HepG2 (cell line): Measurements from ENCODE around the gene AGBL1. TPM values are rescaled to one million over a fixed set of nuclear protein-coding genes. Genes with fewer than 3 reads are reported as not detected.

Experiments
- ATAC-seq: fragments of 200-7000 bp; cut with Tn5 transposase; 3 replicates; pipeline ENCODE4 v1.9.1; 2020; ENCODE audit warnings: mild to moderate bottlenecking, moderate library complexity
- BruUV-seq: library from RNA; stranded (reverse); fragments of 400-500 nt; replicated peaks from 2 replicates; lab custom pipeline; 2021; lab: Mats Ljungman, UMichigan
- CTCF ChIA-PET: fragments of 300-600 bp; formaldehyde crosslinking; extraction: SDS; loops from one replicate; lab custom pipeline; 2021; ENCODE audit warnings: low total read pairs, inconsistent platforms, low intra/inter-chr PET ratio; lab: Yijun Ruan, JAX
- POLR2A ChIA-PET: fragments of 350-600 bp; sonication (Branson Sonifier 250); formaldehyde crosslinking; loops from one replicate; lab custom pipeline; 2020; ENCODE audit warnings: antibody characterized with exemption, inconsistent platforms; lab: Yijun Ruan, JAX
- DNase-seq: peaks from one replicate; pipeline ENCODE4 v3.0.0-alpha.2; 2015; ENCODE audit warnings: low spot score
- FAIRE-seq: peaks from 3 replicates; lab custom pipeline; 2011; peaks lifted over from hg19 to GRCh38; lab: Jason Lieb, UNC
- H2AFZ ChIP-seq: one replicate; pipeline ENCODE4 v1.6.1; 2011; ENCODE audit warnings: low read length, inconsistent platforms
- H3K27ac ChIP-seq: fragments of 300-600 bp; 3 replicates; pipeline ENCODE4 v1.8.0; 2011; ENCODE audit warnings: mixed run types, mild to moderate bottlenecking, mixed read lengths, low read length, inconsistent platforms; ENCODE audit not compliant: insufficient read depth; ENCODE audit errors: extremely low read length
- H3K27me3 ChIP-seq, 2 experiments: fragments of 200-600 bp in 1 of 2; 2 replicates in 1 of 2; 3 replicates in 1 of 2; pipeline versions ENCODE4 v1.6.0 to v1.8.0; 2011; ENCODE audit warnings: low read length in 2 of 2, mild to moderate bottlenecking in 2 of 2, moderate library complexity in 2 of 2, inconsistent platforms in 1 of 2; ENCODE audit not compliant: insufficient read depth in 2 of 2, control insufficient read depth in 1 of 2
- H3K36me3 ChIP-seq, 2 experiments: fragments of 200-600 bp in 1 of 2; replicated peaks in 1 of 2; 2 replicates in 1 of 2; 3 replicates in 1 of 2; pipeline versions ENCODE4 v1.5.1 to v1.8.0; 2011; ENCODE audit warnings: low read length in 2 of 2, inconsistent platforms in 1 of 2; ENCODE audit not compliant: insufficient read depth in 2 of 2, control insufficient read depth in 1 of 2
- H3K4me1 ChIP-seq: 2 replicates; pipeline ENCODE4 v1.5.1; 2012; ENCODE audit warnings: low read length, inconsistent platforms; ENCODE audit not compliant: insufficient read depth
- H3K4me2 ChIP-seq: 2 replicates; pipeline ENCODE4 v1.6.0; 2011; ENCODE audit warnings: low read depth, low read length, inconsistent platforms
- H3K4me3 ChIP-seq, 3 experiments: fragments of 200-600 bp in 1 of 3; sonication (generic), shearing (Covaris generic) in 1 of 3; replicated peaks in 1 of 3; 2 replicates each; pipeline ENCODE4 v1.5.1; 2011 to 2016; ENCODE audit warnings: low read length in 3 of 3, inconsistent platforms in 2 of 3, low read depth in 2 of 3, mild to moderate bottlenecking in 2 of 3, control low read depth in 1 of 3, mixed read lengths in 1 of 3; ENCODE audit not compliant: insufficient read depth in 1 of 3
- H3K79me2 ChIP-seq: one replicate; pipeline ENCODE4 v1.6.1; 2011; ENCODE audit warnings: low read length, inconsistent platforms; ENCODE audit not compliant: insufficient read depth
- H3K9ac ChIP-seq: 2 replicates; pipeline ENCODE4 v1.6.0; 2011; ENCODE audit warnings: mild to moderate bottlenecking, low read depth, low read length, inconsistent platforms; ENCODE audit not compliant: insufficient read depth
- H3K9me3 ChIP-seq: 2 replicates; pipeline ENCODE4 v1.5.1; 2012; ENCODE audit warnings: mild to moderate bottlenecking, low read length
- H4K20me1 ChIP-seq: 2 replicates; pipeline ENCODE4 v1.6.0; 2011; ENCODE audit warnings: inconsistent platforms, mild to moderate bottlenecking, low read length, moderate library complexity; ENCODE audit not compliant: insufficient read depth
- ATAD3A ChIP-seq: sonication (generic); formaldehyde crosslinking; IDR thresholded peaks from 2 replicates; pipeline ENCODE4 v1.4.0; 2020; ENCODE audit warnings: missing genetic modification reagents
- DNMT1 ChIP-seq: sonication (generic); formaldehyde crosslinking; IDR thresholded peaks from 2 replicates; pipeline ENCODE4 v1.5.1; 2020; ENCODE audit warnings: mild to moderate bottlenecking, missing genetic modification reagents
- FLYWCH1 ChIP-seq: sonication (generic); formaldehyde crosslinking; IDR thresholded peaks from 2 replicates; pipeline ENCODE4 v1.8.1; 2023; ENCODE audit warnings: mild to moderate bottlenecking, missing genetic modification reagents
- KAT8 ChIP-seq: IDR thresholded peaks from 2 replicates; pipeline ENCODE4 v1.6.1; 2016; ENCODE audit warnings: missing genetic modification reagents, missing compliant biosample characterization
- MXD1 ChIP-seq: sonication (generic); formaldehyde crosslinking; IDR thresholded peaks from 2 replicates; pipeline ENCODE4 v1.4.0; 2020; ENCODE audit warnings: mild to moderate bottlenecking, missing genetic modification reagents
- STAG1 ChIP-seq: sonication (generic); formaldehyde crosslinking; IDR thresholded peaks from 2 replicates; pipeline ENCODE4 v1.4.0; 2020; ENCODE audit warnings: missing genetic modification reagents
- TSC22D2 ChIP-seq: sonication (generic); formaldehyde crosslinking; IDR thresholded peaks from 2 replicates; pipeline ENCODE4 v1.5.1; 2020; ENCODE audit warnings: missing genetic modification reagents, mild to moderate bottlenecking, borderline replicate concordance
- ZNF232 ChIP-seq: sonication (generic); formaldehyde crosslinking; IDR thresholded peaks from 2 replicates; pipeline ENCODE4 v1.4.0; 2020; ENCODE audit warnings: missing genetic modification reagents, borderline replicate concordance
- ZNF253 ChIP-seq: sonication (generic); formaldehyde crosslinking; IDR thresholded peaks from 2 replicates; pipeline ENCODE4 v1.8.0; 2022; ENCODE audit warnings: mild to moderate bottlenecking, missing genetic modification reagents, borderline replicate concordance
- ZNF337 ChIP-seq: sonication (generic); formaldehyde crosslinking; IDR thresholded peaks from 2 replicates; pipeline ENCODE4 v1.5.1; 2020; ENCODE audit warnings: missing genetic modification reagents, low read depth, mild to moderate bottlenecking, borderline replicate concordance
- ZNF549 ChIP-seq: sonication (generic); formaldehyde crosslinking; IDR thresholded peaks from 2 replicates; pipeline ENCODE4 v1.5.0; 2020; ENCODE audit warnings: missing genetic modification reagents
- in situ Hi-C: cut with HindIII; loops from 2 replicates; pipeline ENCODE4 v1.10.0; 2017; ENCODE audit warnings: low pct_unique_long_range_greater_than_20kb; ENCODE audit not compliant: extremely low pct_ligation_motif_present
- intact Hi-C: fragments of 100-400 bp; cut with micrococcal nuclease; formaldehyde crosslinking; loops from one replicate; pipeline ENCODE4 v1.10.0; 2022; ENCODE audit not compliant: unreplicated experiment
- polyA plus RNA-seq, 8 experiments: library from polyadenylated mRNA; depleted of rRNA in 3 of 8; stranded (reverse) in 7 of 8; unstranded in 1 of 8; fragments of >200 nt; fragmentation: Illumina TruSeq in 4 of 8; extraction: Trizol in 4 of 8; gene quantifications; 2 replicates each; pipeline versions ENCODE4 v1.2.1 to v1.2.3, GENCODE V29; 2011 to 2016; ENCODE audit warnings: low read depth in 4 of 8, missing spikeins in 1 of 8, mixed read lengths in 1 of 8; ENCODE audit not compliant: insufficient read depth in 1 of 8
- total RNA-seq, 5 experiments: library from RNA; depleted of rRNA; stranded (reverse); fragments of >200 nt; fragmentation: Illumina TruSeq; extraction: Trizol; gene quantifications; 2 replicates each; pipeline ENCODE4 v1.2.3, GENCODE V29; 2016; ENCODE audit warnings: low read depth in 1 of 5
- TF ChIP-seq, protein P1 (sequence below): sonication (generic); formaldehyde crosslinking; IDR thresholded peaks from 2 replicates; pipeline ENCODE4 v1.8.0; 2022; ENCODE audit warnings: missing genetic modification reagents, low read depth, mild to moderate bottlenecking, borderline replicate concordance
- TF ChIP-seq, protein P2 (sequence below): sonication (generic); formaldehyde crosslinking; IDR thresholded peaks from 2 replicates; pipeline ENCODE4 v1.8.0; 2022; ENCODE audit warnings: mild to moderate bottlenecking, missing genetic modification reagents, moderate library complexity

Gene AGBL1
- total and polyA plus RNA-seq, 2 of the 13 experiments (the other 11 are each of a cell fraction or from before 2014, with no cell fraction given): 0.01 TPM; not detected in 1

DNA sequence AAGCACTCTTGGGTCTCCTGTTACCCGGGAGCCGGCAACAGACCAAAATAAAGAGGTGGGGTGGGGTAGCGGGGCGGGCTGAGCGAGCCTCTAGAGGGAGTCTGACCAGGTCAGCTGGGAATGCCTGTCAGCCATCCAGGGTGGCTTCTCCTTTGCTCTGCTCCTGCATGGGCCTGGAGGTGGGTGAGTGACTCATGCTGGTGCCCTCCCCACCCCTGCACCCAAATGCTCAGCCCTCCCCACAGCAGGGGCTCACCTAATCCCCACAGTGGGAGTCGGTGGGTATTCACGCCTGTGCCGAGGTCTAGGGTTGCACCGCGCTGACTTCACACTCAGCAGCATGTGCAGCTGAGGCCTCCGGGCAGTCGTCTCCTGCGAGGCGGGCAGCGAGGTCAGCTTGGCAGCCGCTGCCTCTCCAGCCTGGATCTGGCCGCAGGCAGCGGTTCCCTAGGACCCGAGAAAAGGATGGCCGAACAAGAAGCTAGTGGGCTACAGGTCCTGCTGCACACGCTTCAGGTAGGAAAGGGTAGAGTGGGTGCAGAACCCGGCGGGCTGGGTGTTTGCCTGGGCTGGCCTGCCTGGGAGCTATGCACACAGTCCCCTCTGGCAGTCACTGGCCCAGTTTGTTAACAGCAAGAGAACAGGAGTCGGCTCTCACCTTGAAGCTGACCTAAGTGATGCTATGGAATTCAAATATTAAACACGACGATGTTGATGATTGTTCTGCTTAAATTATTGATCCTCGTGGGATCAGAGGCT, at the start of gene AGBL1 (continued):
- TF ChIP-seq TSC22D2 (CRISPR knock-in tag): no peak
- TF ChIP-seq DNMT1 (CRISPR knock-in tag): no peak
- TF ChIP-seq KAT8 (CRISPR knock-in tag): no peak

- no peak for FAIRE-seq
- TF ChIP-seq ATAD3A (CRISPR knock-in tag) (no peak), ZNF232 (CRISPR knock-in tag) (no peak), FLYWCH1 (CRISPR knock-in tag) (no peak), STAG1 (CRISPR knock-in tag) (no peak), MXD1 (CRISPR knock-in tag) (no peak), ZNF549 (CRISPR knock-in tag) (no peak), ZNF253 (CRISPR knock-in tag) (no peak), ZNF337 (CRISPR knock-in tag) (no peak)
- TF ChIP-seq, protein P1, sequence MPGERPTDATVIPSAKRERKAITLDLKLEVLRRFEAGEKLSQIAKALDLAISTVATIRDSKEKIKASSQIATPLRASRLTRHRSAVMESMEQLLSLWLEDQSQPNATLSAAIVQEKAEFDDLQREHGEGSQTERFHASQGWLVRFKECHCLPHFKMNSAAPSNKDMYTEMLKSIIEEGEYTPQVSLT (CRISPR knock-in tag): no peak
- TF ChIP-seq, protein P2, sequence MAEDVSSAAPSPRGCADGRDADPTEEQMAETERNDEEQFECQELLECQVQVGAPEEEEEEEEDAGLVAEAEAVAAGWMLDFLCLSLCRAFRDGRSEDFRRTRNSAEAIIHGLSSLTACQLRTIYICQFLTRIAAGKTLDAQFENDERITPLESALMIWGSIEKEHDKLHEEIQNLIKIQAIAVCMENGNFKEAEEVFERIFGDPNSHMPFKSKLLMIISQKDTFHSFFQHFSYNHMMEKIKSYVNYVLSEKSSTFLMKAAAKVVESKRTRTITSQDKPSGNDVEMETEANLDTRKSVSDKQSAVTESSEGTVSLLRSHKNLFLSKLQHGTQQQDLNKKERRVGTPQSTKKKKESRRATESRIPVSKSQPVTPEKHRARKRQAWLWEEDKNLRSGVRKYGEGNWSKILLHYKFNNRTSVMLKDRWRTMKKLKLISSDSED: no peak
- TF ChIP-seq, all 625 proteins: peak for 0
- Histone ChIP-seq H3K4me3 (no peak overlapping the region), H3K79me2 (no peaks in the 10 kb centered on the region), H3K27ac (no peak overlapping the region), H2AFZ (no peak overlapping the region), H3K4me2 (no peak overlapping the region), H3K9ac (no peak overlapping the region), H4K20me1 (no peaks in the 10 kb centered on the region), H3K36me3 (no peaks in the 10 kb centered on the region), H3K4me1 (no peaks in the 10 kb centered on the region), H3K27me3 (no peaks in the 10 kb centered on the region), H3K9me3 (no peaks in the 10 kb centered on the region)
- ATAC-seq (no peak), DNase-seq (no peak)
- intact Hi-C loops (no loop called here), in situ Hi-C loops (no loop called here)
- ChIA-PET POLR2A (no interaction called here), CTCF (no interaction called here)
- BruUV-seq: no TSS peak
Observed at GRCh38 chr15:86034904-86035303, 44.8 kb upstream of the AGBL1 start.
